ENCODE results near the gene PNPLA7. TPM values are rescaled to one million over a fixed set of nuclear protein-coding genes. Genes with fewer than 3 reads are reported as not detected.

PNPLA7 gene
- total and polyA plus RNA-seq, 2 of the 8 experiments (the other 6 are each of a cell fraction or from before 2014, with no cell fraction given), result 0.35 to 0.47 TPM

- no peak for FAIRE-seq
- H3K27me3 ChIP-seq (replicated peaks in 1 of 4; ENCODE audit: control insufficient read depth in 3 of 4, extremely low read depth in 1 of 4, insufficient read depth in 3 of 4, low read length in 3 of 4), result no peaks in the 10 kb centered on the region
- 6% methylated on average over 65 of the region's 82 CpGs; no CpG with 5 or more reads in 1 of the 2 experiments for WGBS, 2 experiments (ENCODE audit: extremely low coverage in 1 of 2, insufficient coverage in 1 of 2, insufficient read length in 1 of 2, insufficient replicate concordance in 2 of 2, low coverage in 1 of 2, low lambda C conversion rate in 2 of 2, missing lambda C conversion rate in 1 of 2)
- TF ChIP-seq JUND (IDR thresholded peaks at IDR 0.05; ENCODE audit: low read length) (peak; percentile 52), JUN (IDR thresholded peaks at IDR 0.05; ENCODE audit: low read depth, low read length) (no peak), CHD1 (IDR thresholded peaks at IDR 0.05; ENCODE audit: low read depth, low read length) (no peak), RNF2 (IDR thresholded peaks at IDR 0.05; ENCODE audit: borderline replicate concordance, low read depth, low read length, missing control alignments, poor library complexity, severe bottlenecking) (no peak), KDM1A (IDR thresholded peaks at IDR 0.05; ENCODE audit: borderline replicate concordance, low read length) (no peak), PHF8 (conservative IDR thresholded peaks at IDR 0.05; ENCODE audit: low read depth, low read length) (peak; percentile 98), RFX5 (IDR thresholded peaks at IDR 0.05; ENCODE audit: borderline replicate concordance, low read depth, low read length) (no peak), CBX8 (IDR thresholded peaks at IDR 0.05; ENCODE audit: borderline replicate concordance, low read depth, low read length) (no peak), CHD2 (IDR thresholded peaks at IDR 0.05; ENCODE audit: low read length) (peak; percentile 65; the same call in 1 of the 2 replicates)
- TF ChIP-seq, protein P1, sequence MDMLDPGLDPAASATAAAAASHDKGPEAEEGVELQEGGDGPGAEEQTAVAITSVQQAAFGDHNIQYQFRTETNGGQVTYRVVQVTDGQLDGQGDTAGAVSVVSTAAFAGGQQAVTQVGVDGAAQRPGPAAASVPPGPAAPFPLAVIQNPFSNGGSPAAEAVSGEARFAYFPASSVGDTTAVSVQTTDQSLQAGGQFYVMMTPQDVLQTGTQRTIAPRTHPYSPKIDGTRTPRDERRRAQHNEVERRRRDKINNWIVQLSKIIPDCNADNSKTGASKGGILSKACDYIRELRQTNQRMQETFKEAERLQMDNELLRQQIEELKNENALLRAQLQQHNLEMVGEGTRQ (IDR thresholded peaks at IDR 0.05; ENCODE audit: low read length), result no peak
These were observed 28.5 kb upstream of the PNPLA7 start, which contains the start of gene DPH7 for GRCh38 chr9:137578518-137579258. Gene DPH7 (minus strand): TSS chr9:137578925. CDS start chr9:137578777, 148 bp downstream.

More at GRCh38 chr9:137578518-137579258, 28.5 kb upstream of the PNPLA7 start, which contains the start of gene DPH7:
- Histone ChIP-seq H4K91ac (replicated peaks; ENCODE audit: insufficient read length, low read length) (peak within 1 kb of the TSS; percentile 89), H3K4ac (replicated peaks; ENCODE audit: insufficient read length, low read depth, low read length) (no peak within 1 kb of the TSS), H2BK12ac (ENCODE audit: low read depth, low read length) (no peak within 1 kb of the TSS), H2BK20ac (ENCODE audit: low read length) (no peak within 1 kb of the TSS), H3K4me2 (ENCODE audit: insufficient read depth in 1 of 2, low read depth in 2 of 2, low read length in 2 of 2) (peak within 1 kb of the TSS; percentile 71 to 92), H4K5ac (ENCODE audit: insufficient read length, low read depth, low read length) (peak within 1 kb of the TSS; percentile 98), H3K79me2 (ENCODE audit: control insufficient read depth in 1 of 2, insufficient read depth in 2 of 2, low read length in 2 of 2) (peaks cover 12 to 35% of the 10 kb centered on the region in 2 experiments), H3K9ac (replicated peaks in 1 of 4; ENCODE audit: extremely low read depth in 1 of 4, low read depth in 3 of 4, low read length in 3 of 4) (peak within 1 kb of the TSS; percentile 64 to 90 (median 82)), H4K8ac (ENCODE audit: extremely low read depth, insufficient read depth, low read length) (no peak within 1 kb of the TSS), H2AK5ac (ENCODE audit: low read depth, low read length) (no peak within 1 kb of the TSS), H2AFZ (ENCODE audit: low read length) (no peak within 1 kb of the TSS; the same call in 1 of the 2 replicates), H3K9me3 (ENCODE audit: insufficient read depth in 2 of 2, low read depth in 1 of 2, low read length in 1 of 2) (no peaks in the 10 kb centered on the region), H4K20me1 (replicated peaks in 1 of 2; ENCODE audit: control insufficient read depth in 1 of 2, insufficient read depth in 2 of 2, low read length in 2 of 2) (peaks cover 12 to 41% of the 10 kb centered on the region in 2 experiments), H3K79me1 (ENCODE audit: low read depth, low read length) (peaks cover 23% of the 10 kb centered on the region), H3K14ac (ENCODE audit: insufficient read length) (no peak within 1 kb of the TSS), H3K36me3 (ENCODE audit: control insufficient read depth in 2 of 4, insufficient read depth in 4 of 4, low read length in 3 of 4) (peaks cover 31 to 54% (median 38%) of the 10 kb centered on the region in 4 experiments), H2BK5ac (ENCODE audit: low read depth, low read length) (peak within 1 kb of the TSS; percentile 82; the same call in 1 of the 2 replicates), H3K18ac (ENCODE audit: extremely low read depth, low read length) (peak within 1 kb of the TSS; percentile 97), H3K23me2 (ENCODE audit: low read depth, low read length) (peaks cover 3% of the 10 kb centered on the region; the same call in 1 of the 2 replicates), H3K56ac (replicated peaks; ENCODE audit: insufficient read length, low read depth, low read length) (peak within 1 kb of the TSS; percentile 90), H2BK120ac (replicated peaks; ENCODE audit: low read depth, low read length) (no peak within 1 kb of the TSS), H3K4me3 (ENCODE audit: extremely low read depth in 1 of 4, insufficient read depth in 2 of 4, low read depth in 3 of 4, low read length in 4 of 4) (peak within 1 kb of the TSS; percentile 87 to 90 (median 88)), H3K4me1 (replicated peaks in 1 of 4; ENCODE audit: control insufficient read depth in 3 of 4, insufficient read depth in 4 of 4, low read length in 3 of 4) (peaks cover 0 to 23% (median 7%) of the 10 kb centered on the region in 4 experiments; a peak in 6 of 7 replicates), H2BK15ac (ENCODE audit: low read length) (no peak within 1 kb of the TSS), H3K23ac (ENCODE audit: insufficient read length) (no peak within 1 kb of the TSS), H3K27ac (ENCODE audit: low read depth, low read length) (peak within 1 kb of the TSS; percentile 66; the same call in 1 of the 2 replicates)
- DNase-seq (ENCODE audit: low read depth in 1 of 2, low spot score in 2 of 2), result peak; percentile 78 to 99
- CTCF ChIA-PET (ENCODE audit: partially characterized antibody), result interaction anchor here (0.5 to 5.9 kb wide), 8 partner anchors 10 to 158 kb away, joined by 3 to 46 read pairs (median 4); no protein-coding TSS in a partner anchor
- POLR2A ChIA-PET (ENCODE audit: partially characterized antibody), result interaction anchor here (0.7 to 4.6 kb wide), 7 partner anchors 12 to 155 kb away, joined by 3 to 45 read pairs (median 6); partner anchors contain the start of genes EHMT1, EXD3, MRPL41 and NOXA1

All from H1 (cell line).